Neural crest cell (in vitro differentiated cells): ENCODE measurements around the gene GPR146. TPM values are rescaled to one million over a fixed set of nuclear protein-coding genes. Genes with fewer than 3 reads are reported as not detected.
A peak's percentile ranks its signal among the peaks of the same experiment; 100 is the strongest.

Experiments used
- DNase-seq: peaks from one replicate; pipeline ENCODE4 v3.0.0; 2021; ENCODE audit warnings: low read depth, mixed read lengths, low spot score
- H3K27ac Mint-ChIP-seq: one replicate; pipeline ENCODE4 v1.8.0; 2021; ENCODE audit warnings: mild to moderate bottlenecking, mixed read lengths; ENCODE audit not compliant: unreplicated experiment
- H3K27me3 Mint-ChIP-seq: 2 replicates; pipeline ENCODE4 v1.8.0; 2021; ENCODE audit warnings: low read depth, mild to moderate bottlenecking, mixed read lengths
- H3K36me3 Mint-ChIP-seq: 2 replicates; pipeline ENCODE4 v1.8.0; 2021; ENCODE audit warnings: low read depth, mild to moderate bottlenecking, mixed read lengths
- H3K4me1 Mint-ChIP-seq: 2 replicates; pipeline ENCODE4 v1.8.0; 2021; ENCODE audit warnings: mixed read lengths
- H3K4me3 Mint-ChIP-seq: one replicate; pipeline ENCODE4 v1.8.0; 2021; ENCODE audit warnings: mild to moderate bottlenecking, mixed read lengths
- H3K9me3 Mint-ChIP-seq: 2 replicates; pipeline ENCODE4 v1.8.0; 2021; ENCODE audit warnings: mixed read lengths
- CTCF ChIP-seq: fragments of 200-600 bp; sonication (generic); conservative IDR thresholded peaks from 2 replicates; pipeline ENCODE4 v1.5.0; 2021; ENCODE audit warnings: antibody characterized with exemption, mild to moderate bottlenecking
- total RNA-seq: library from RNA; stranded (reverse); gene quantifications from 2 replicates; pipeline ENCODE4 v1.2.1, GENCODE V29; 2021

The GPR146 gene
- total RNA-seq, 1 donor from 2014 or later = not detected

- Mint-ChIP-seq H3K36me3 (no peaks in the 10 kb centered on the region), H3K4me1 (peaks cover 10% of the 10 kb centered on the region), H3K9me3 (no peaks in the 10 kb centered on the region), H3K27me3 (peaks cover 10% of the 10 kb centered on the region), H3K27ac (no peak overlapping the region), H3K4me3 (no peak overlapping the region)
- DNase-seq = no peak
- no peak for TF ChIP-seq CTCF
Observed at GRCh38 chr7:1061180-1061579, 16.8 kb downstream of the GPR146 start.

GRCh38 chr7:1062296-1063294, 18.2 kb downstream of the GPR146 start:
- peaks cover 10% of the 10 kb centered on the region for H3K4me1 Mint-ChIP-seq
- TF ChIP-seq CTCF = no peak
- peaks cover 10% of the 10 kb centered on the region for H3K27me3 Mint-ChIP-seq
- no peaks in the 10 kb centered on the region for H3K9me3 Mint-ChIP-seq
- H3K36me3 Mint-ChIP-seq = no peaks in the 10 kb centered on the region
- no peak overlapping the region for H3K4me3 Mint-ChIP-seq
- DNase-seq = no peak
- peak overlapping the region; percentile 78 for H3K27ac Mint-ChIP-seq

- peaks cover 10% of the 10 kb centered on the region for H3K27me3 Mint-ChIP-seq
- no peak for DNase-seq
- no peak overlapping the region for H3K27ac Mint-ChIP-seq
- H3K9me3 Mint-ChIP-seq = no peaks in the 10 kb centered on the region
- no peaks in the 10 kb centered on the region for H3K36me3 Mint-ChIP-seq
- no peak overlapping the region for H3K4me3 Mint-ChIP-seq
- no peak for TF ChIP-seq CTCF
- H3K4me1 Mint-ChIP-seq = peaks cover 10% of the 10 kb centered on the region
Observed at GRCh38 chr7:1063361-1063760, 19.0 kb downstream of the GPR146 start.

- H3K9me3 Mint-ChIP-seq = no peaks in the 10 kb centered on the region
- H3K4me1 Mint-ChIP-seq = peaks cover 4% of the 10 kb centered on the region
- no peaks in the 10 kb centered on the region for H3K36me3 Mint-ChIP-seq
- no peak overlapping the region for H3K4me3 Mint-ChIP-seq
- DNase-seq = no peak
- H3K27ac Mint-ChIP-seq = no peak overlapping the region
- H3K27me3 Mint-ChIP-seq = peaks cover 10% of the 10 kb centered on the region
- TF ChIP-seq CTCF = no peak
Observed at GRCh38 chr7:1064581-1064980, 20.2 kb downstream of the GPR146 start.

- Mint-ChIP-seq H3K4me1 (peaks cover 4% of the 10 kb centered on the region), H3K27me3 (peaks cover 10% of the 10 kb centered on the region), H3K36me3 (no peaks in the 10 kb centered on the region), H3K27ac (no peak overlapping the region), H3K9me3 (no peaks in the 10 kb centered on the region), H3K4me3 (no peak overlapping the region)
- DNase-seq = no peak
- TF ChIP-seq CTCF = no peak
Observed at GRCh38 chr7:1065263-1065584, 20.9 kb downstream of the GPR146 start.
